ENCODE results near the gene STPG1.

Gene STPG1

GRCh38 chr1:24321126-24321525 lies 92.5 kb downstream of the STPG1 start:
- H3K27me3 ChIP-seq (ENCODE audit: insufficient read depth, low read length, poor library complexity), result peaks cover 98% of the 10 kb centered on the region
- H3K4me1 ChIP-seq (ENCODE audit: insufficient read depth, low read length), result peaks cover 26% of the 10 kb centered on the region
- TF ChIP-seq CTCF (IDR thresholded peaks at IDR 0.05; ENCODE audit: borderline replicate concordance, extremely low read depth, low read length, poor library complexity, severe bottlenecking) (no peak), EZH2 (IDR thresholded peaks at IDR 0.05; ENCODE audit: borderline replicate concordance, low read depth, low read length, severe bottlenecking) (no peak)
- no peak overlapping the region for H3K9ac ChIP-seq (ENCODE audit: low read depth, low read length)
- H3K4me3 ChIP-seq (ENCODE audit: low read depth in 1 of 2, low read length in 2 of 2), result no peak overlapping the region
- H3K36me3 ChIP-seq (ENCODE audit: insufficient read depth, low read length), result no peaks in the 10 kb centered on the region
- DNase-seq (peak; percentile 7), ATAC-seq (ENCODE audit: insufficient read depth, low read depth) (no peak)
- H4K20me1 ChIP-seq (ENCODE audit: insufficient read depth, low read length), result peaks cover 85% of the 10 kb centered on the region
- H3K4me2 ChIP-seq (ENCODE audit: insufficient read depth, low read length), result peak overlapping the region; percentile 51
- no peaks in the 10 kb centered on the region for H3K79me2 ChIP-seq (ENCODE audit: insufficient read depth, low read length)
- H3K27ac ChIP-seq (ENCODE audit: low read length), result no peak overlapping the region
- no peaks in the 10 kb centered on the region for H3K9me3 ChIP-seq (ENCODE audit: insufficient read depth, low read length, severe bottlenecking)
- no peak overlapping the region for H2AFZ ChIP-seq (ENCODE audit: low read depth, low read length)

DNA sequence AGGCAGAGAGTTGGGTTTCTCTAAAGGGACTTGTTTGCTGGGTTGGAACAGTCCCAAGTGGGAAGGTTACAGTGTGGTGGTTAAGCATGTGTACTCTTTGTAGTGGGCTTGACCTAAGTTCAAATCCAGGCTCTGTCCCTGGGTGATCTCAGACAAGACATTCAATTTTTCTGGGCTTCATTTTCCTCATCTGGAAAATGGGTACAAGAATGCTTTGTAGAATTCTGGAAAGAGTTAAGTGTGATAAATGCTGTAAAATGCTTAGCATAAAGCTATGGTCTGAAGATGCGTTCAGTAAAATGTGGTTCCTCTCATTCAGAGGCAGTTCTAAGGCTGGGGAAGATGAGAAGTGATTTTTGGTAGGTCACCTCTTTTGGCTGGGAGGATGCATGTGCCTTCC lies 93.6 kb downstream of the STPG1 start:
- H3K27me3 ChIP-seq (ENCODE audit: insufficient read depth, low read length, poor library complexity), result peaks cover 92% of the 10 kb centered on the region
- H3K4me3 ChIP-seq (ENCODE audit: low read depth in 1 of 2, low read length in 2 of 2), result no peak overlapping the region
- H4K20me1 ChIP-seq (ENCODE audit: insufficient read depth, low read length), result peaks cover 79% of the 10 kb centered on the region

GRCh38 chr1:24319312-24319863 lies 94.2 kb downstream of the STPG1 start, which contains the start of gene GRHL3:
GRHL3 (plus strand) TSS chr1:24319357; CDS start chr1:24319552, 195 bp downstream.
- TF ChIP-seq EZH2 (IDR thresholded peaks at IDR 0.05; ENCODE audit: borderline replicate concordance, low read depth, low read length, severe bottlenecking), result no peak
- TF ChIP-seq CTCF (IDR thresholded peaks at IDR 0.05; ENCODE audit: borderline replicate concordance, extremely low read depth, low read length, poor library complexity, severe bottlenecking), result no peak
- H4K20me1 ChIP-seq (ENCODE audit: insufficient read depth, low read length), result peaks cover 73% of the 10 kb centered on the region
- no peak within 1 kb of the TSS for H2AFZ ChIP-seq (ENCODE audit: low read depth, low read length)
- H3K27me3 ChIP-seq (ENCODE audit: insufficient read depth, low read length, poor library complexity), result peaks cover 87% of the 10 kb centered on the region
- H3K9ac ChIP-seq (ENCODE audit: low read depth, low read length), result no peak within 1 kb of the TSS
- no peaks in the 10 kb centered on the region for H3K36me3 ChIP-seq (ENCODE audit: insufficient read depth, low read length)
- peaks cover 26% of the 10 kb centered on the region for H3K4me1 ChIP-seq (ENCODE audit: insufficient read depth, low read length)
- no peaks in the 10 kb centered on the region for H3K9me3 ChIP-seq (ENCODE audit: insufficient read depth, low read length, severe bottlenecking)
- no peak for DNase-seq
- H3K79me2 ChIP-seq (ENCODE audit: insufficient read depth, low read length), result no peaks in the 10 kb centered on the region
- H3K4me2 ChIP-seq (ENCODE audit: insufficient read depth, low read length), result no peak within 1 kb of the TSS
- no peak within 1 kb of the TSS for H3K4me3 ChIP-seq (ENCODE audit: low read depth in 1 of 2, low read length in 2 of 2)
- no peak for ATAC-seq (ENCODE audit: insufficient read depth, low read depth)
- H3K27ac ChIP-seq (ENCODE audit: low read length), result no peak within 1 kb of the TSS

More for the DNA sequence above, 93.6 kb downstream of the STPG1 start:
- Histone ChIP-seq H3K27ac (ENCODE audit: low read length) (no peak overlapping the region), H3K79me2 (ENCODE audit: insufficient read depth, low read length) (no peaks in the 10 kb centered on the region), H3K36me3 (ENCODE audit: insufficient read depth, low read length) (no peaks in the 10 kb centered on the region), H2AFZ (ENCODE audit: low read depth, low read length) (no peak overlapping the region), H3K4me2 (ENCODE audit: insufficient read depth, low read length) (no peak overlapping the region), H3K9me3 (ENCODE audit: insufficient read depth, low read length, severe bottlenecking) (no peaks in the 10 kb centered on the region), H3K9ac (ENCODE audit: low read depth, low read length) (no peak overlapping the region), H3K4me1 (ENCODE audit: insufficient read depth, low read length) (peaks cover 26% of the 10 kb centered on the region)
- ATAC-seq (ENCODE audit: insufficient read depth, low read depth), result no peak
- TF ChIP-seq CTCF (IDR thresholded peaks at IDR 0.05; ENCODE audit: borderline replicate concordance, extremely low read depth, low read length, poor library complexity, severe bottlenecking), result no peak
- no peak for TF ChIP-seq EZH2 (IDR thresholded peaks at IDR 0.05; ENCODE audit: borderline replicate concordance, low read depth, low read length, severe bottlenecking)
- DNase-seq, result no peak
